ENCODE measurements around the gene ZFAND5.

Gene ZFAND5

GRCh38 chr9:72384710-72385485 is 19.9 kb upstream of the ZFAND5 start:
- TF ChIP-seq CTCF (conservative IDR thresholded peaks at IDR 0.05; ENCODE audit: low read depth), result no peak
- no peak for DNase-seq (ENCODE audit: low spot score)
- no peak overlapping the region for H3K27ac ChIP-seq
- POLR2A ChIA-PET (ENCODE audit: low non-redundant PET), result no interaction called here
- CTCF ChIA-PET, result interaction anchor here (0.6 to 0.7 kb wide), 3 partner anchors 48 to 105 kb away, joined by 3 read pairs; no protein-coding TSS in a partner anchor

GRCh38 chr9:72383978-72384709 is 19.1 kb upstream of the ZFAND5 start:
- DNase-seq (ENCODE audit: low spot score), result peak; percentile 57
- ChIA-PET CTCF (interaction anchor here (0.6 kb wide), 3 partner anchors 14 to 104 kb away, joined by 3 to 4 read pairs (median 3); no protein-coding TSS in a partner anchor), POLR2A (ENCODE audit: low non-redundant PET) (no interaction called here)
- TF ChIP-seq CTCF (conservative IDR thresholded peaks at IDR 0.05; ENCODE audit: low read depth), result no peak
- no peak overlapping the region for H3K27ac ChIP-seq

- CTCF ChIA-PET, result interaction anchor here (0.5 to 0.7 kb wide), 3 partner anchors 9 to 21 kb away, joined by 3 to 4 read pairs (median 4); no protein-coding TSS in a partner anchor
- no peak overlapping the region for H3K27ac ChIP-seq
- no peak for TF ChIP-seq CTCF (conservative IDR thresholded peaks at IDR 0.05; ENCODE audit: low read depth)
- POLR2A ChIA-PET (ENCODE audit: low non-redundant PET), result no interaction called here
- DNase-seq (ENCODE audit: low spot score), result no peak
These were observed 17.4 kb upstream of the ZFAND5 start for GRCh38 chr9:72382405-72382804.

- POLR2A ChIA-PET (ENCODE audit: low non-redundant PET), result no interaction called here
- DNase-seq (ENCODE audit: low spot score), result no peak
- TF ChIP-seq CTCF (conservative IDR thresholded peaks at IDR 0.05; ENCODE audit: low read depth), result no peak
- CTCF ChIA-PET, result no interaction called here
- no peak overlapping the region for H3K27ac ChIP-seq
These were observed 12.0 kb upstream of the ZFAND5 start for GRCh38 chr9:72377041-72377440.

GRCh38 chr9:72371151-72371550 is 6.1 kb upstream of the ZFAND5 start:
- no peak overlapping the region for H3K27ac ChIP-seq
- no peak for DNase-seq (ENCODE audit: low spot score)
- TF ChIP-seq CTCF (conservative IDR thresholded peaks at IDR 0.05; ENCODE audit: low read depth), result no peak
- ChIA-PET CTCF (interaction anchor here (0.6 kb wide), 1 partner anchor 154 kb away, joined by 3 read pairs; no protein-coding TSS in a partner anchor), POLR2A (ENCODE audit: low non-redundant PET) (no interaction called here)

GRCh38 chr9:72365525-72366256 is 683 bp upstream of the ZFAND5 start:
- peak; percentile 49 for DNase-seq (ENCODE audit: low spot score)
- peak overlapping the region; percentile 99 for H3K27ac ChIP-seq
- no peak for TF ChIP-seq CTCF (conservative IDR thresholded peaks at IDR 0.05; ENCODE audit: low read depth)
- ChIA-PET POLR2A (ENCODE audit: low non-redundant PET) (interaction anchor here (0.9 to 2.0 kb wide), 8 partner anchors 9 to 228 kb away, joined by 3 to 11 read pairs (median 6); no protein-coding TSS in a partner anchor), CTCF (interaction anchor here (0.6 to 1.5 kb wide), 6 partner anchors 42 to 565 kb away, joined by 3 to 4 read pairs (median 4); no protein-coding TSS in a partner anchor)

Measured in RWPE1 (cell line).